PFSK-1 (cell line): ENCODE measurements around the gene MYBPH.

Experiments
- FOXP2 ChIP-seq: optimal IDR thresholded peaks from 2 replicates; pipeline ENCODE3; 2011; ENCODE audit warnings: borderline replicate concordance, control low read depth, inconsistent platforms; ENCODE audit not compliant: insufficient read depth; ENCODE audit errors: extremely low read length, extremely low read depth
- POLR2AphosphoS5 ChIP-seq: IDR thresholded peaks from 2 replicates; pipeline ENCODE4 v1.6.1; 2012; ENCODE audit warnings: low read depth, mild to moderate bottlenecking, control low read depth, low read length, moderate library complexity
- SIN3A ChIP-seq: IDR thresholded peaks from 2 replicates; pipeline ENCODE4 v1.6.1; 2012; ENCODE audit warnings: mild to moderate bottlenecking, low read length, moderate library complexity, borderline replicate concordance; ENCODE audit not compliant: insufficient read depth
- TAF1 ChIP-seq: IDR thresholded peaks from 2 replicates; pipeline ENCODE4 v1.6.1; 2012; ENCODE audit warnings: low read length, control low read depth, borderline replicate concordance; ENCODE audit not compliant: insufficient read depth
- TF ChIP-seq, protein P1 (sequence below), 2 experiments: IDR thresholded peaks; 2 replicates each; pipeline versions ENCODE4 v1.6.1 to v1.8.0; 2011 to 2012; ENCODE audit warnings: low read depth in 2 of 2, low read length in 2 of 2, control low read depth in 1 of 2, inconsistent platforms in 1 of 2, mild to moderate bottlenecking in 1 of 2, moderate library complexity in 1 of 2; ENCODE audit not compliant: insufficient read depth in 1 of 2

Gene MYBPH

GRCh38 chr1:203177470-203178039, 1.9 kb upstream of the MYBPH start:
- TF ChIP-seq, protein P1, sequence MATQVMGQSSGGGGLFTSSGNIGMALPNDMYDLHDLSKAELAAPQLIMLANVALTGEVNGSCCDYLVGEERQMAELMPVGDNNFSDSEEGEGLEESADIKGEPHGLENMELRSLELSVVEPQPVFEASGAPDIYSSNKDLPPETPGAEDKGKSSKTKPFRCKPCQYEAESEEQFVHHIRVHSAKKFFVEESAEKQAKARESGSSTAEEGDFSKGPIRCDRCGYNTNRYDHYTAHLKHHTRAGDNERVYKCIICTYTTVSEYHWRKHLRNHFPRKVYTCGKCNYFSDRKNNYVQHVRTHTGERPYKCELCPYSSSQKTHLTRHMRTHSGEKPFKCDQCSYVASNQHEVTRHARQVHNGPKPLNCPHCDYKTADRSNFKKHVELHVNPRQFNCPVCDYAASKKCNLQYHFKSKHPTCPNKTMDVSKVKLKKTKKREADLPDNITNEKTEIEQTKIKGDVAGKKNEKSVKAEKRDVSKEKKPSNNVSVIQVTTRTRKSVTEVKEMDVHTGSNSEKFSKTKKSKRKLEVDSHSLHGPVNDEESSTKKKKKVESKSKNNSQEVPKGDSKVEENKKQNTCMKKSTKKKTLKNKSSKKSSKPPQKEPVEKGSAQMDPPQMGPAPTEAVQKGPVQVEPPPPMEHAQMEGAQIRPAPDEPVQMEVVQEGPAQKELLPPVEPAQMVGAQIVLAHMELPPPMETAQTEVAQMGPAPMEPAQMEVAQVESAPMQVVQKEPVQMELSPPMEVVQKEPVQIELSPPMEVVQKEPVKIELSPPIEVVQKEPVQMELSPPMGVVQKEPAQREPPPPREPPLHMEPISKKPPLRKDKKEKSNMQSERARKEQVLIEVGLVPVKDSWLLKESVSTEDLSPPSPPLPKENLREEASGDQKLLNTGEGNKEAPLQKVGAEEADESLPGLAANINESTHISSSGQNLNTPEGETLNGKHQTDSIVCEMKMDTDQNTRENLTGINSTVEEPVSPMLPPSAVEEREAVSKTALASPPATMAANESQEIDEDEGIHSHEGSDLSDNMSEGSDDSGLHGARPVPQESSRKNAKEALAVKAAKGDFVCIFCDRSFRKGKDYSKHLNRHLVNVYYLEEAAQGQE (IDR thresholded peaks at IDR 0.05; ENCODE audit: insufficient read depth in 1 of 2, low read depth in 2 of 2, low read length in 2 of 2), result no peak
- no peak for TF ChIP-seq TAF1
- TF ChIP-seq FOXP2, result no peak
- TF ChIP-seq SIN3A, result no peak
- no peak for TF ChIP-seq POLR2AphosphoS5

- no peak for TF ChIP-seq FOXP2
- TF ChIP-seq, protein P1 (IDR thresholded peaks at IDR 0.05; ENCODE audit: insufficient read depth in 1 of 2, low read depth in 2 of 2, low read length in 2 of 2), result no peak
Measured at GRCh38 chr1:203177036-203177405, 1.4 kb upstream of the MYBPH start.

DNA sequence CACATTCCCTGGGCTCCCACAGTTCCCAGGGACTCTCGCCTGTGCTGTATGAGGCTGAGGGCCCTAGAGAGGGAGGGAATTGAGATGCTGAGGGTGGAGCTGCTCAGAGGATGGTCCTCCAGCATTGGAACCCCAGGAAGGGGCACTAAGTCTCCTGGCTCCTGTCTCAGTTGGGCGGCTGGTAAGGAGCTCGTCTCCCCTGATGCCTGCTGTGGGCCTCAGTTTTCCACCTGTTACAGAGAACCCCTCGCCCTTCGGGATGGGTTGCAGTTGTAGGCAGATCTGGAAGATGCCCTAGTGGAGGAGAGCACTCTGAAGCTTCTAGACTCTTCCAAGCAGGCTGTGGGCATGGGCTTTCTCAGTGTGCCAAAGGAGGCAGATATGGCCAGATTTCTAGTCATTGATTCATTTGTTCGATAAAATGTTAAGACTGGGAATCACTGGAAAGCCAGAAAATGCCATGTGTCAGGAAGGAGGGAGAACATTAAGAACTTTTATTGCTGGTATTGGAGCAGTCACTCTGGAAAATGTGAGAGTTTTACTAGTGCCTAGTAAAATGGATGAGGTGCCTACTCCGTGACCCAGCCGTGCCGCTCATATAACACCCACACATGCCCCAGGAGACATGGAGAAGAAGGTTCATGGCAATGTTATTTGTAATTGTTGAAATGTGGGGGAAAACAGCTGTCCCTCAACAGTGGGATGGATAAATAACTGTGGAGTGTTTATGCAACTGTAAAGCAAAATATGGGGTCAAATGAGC, 828 bp upstream of the MYBPH start:
- TF ChIP-seq FOXP2, result no peak
- TF ChIP-seq POLR2AphosphoS5, result no peak
- no peak for TF ChIP-seq SIN3A
- TF ChIP-seq, protein P1 (IDR thresholded peaks at IDR 0.05; ENCODE audit: insufficient read depth in 1 of 2, low read depth in 2 of 2, low read length in 2 of 2), result no peak
- no peak for TF ChIP-seq TAF1

- no peak for TF ChIP-seq POLR2AphosphoS5
- TF ChIP-seq TAF1, result no peak
- no peak for TF ChIP-seq FOXP2
- TF ChIP-seq, protein P1 (IDR thresholded peaks at IDR 0.05; ENCODE audit: insufficient read depth in 1 of 2, low read depth in 2 of 2, low read length in 2 of 2), result no peak
- TF ChIP-seq SIN3A, result no peak
Measured at GRCh38 chr1:203175827-203176241, 208 bp upstream of the MYBPH start.
